Measurements from ENCODE around the gene ADAMTS17. TPM values are rescaled to one million over a fixed set of nuclear protein-coding genes. Genes with fewer than 3 reads are reported as not detected.

The ADAMTS17 gene
- total RNA-seq, 1 experiment from 2014 or later = 3.2 TPM

DNA sequence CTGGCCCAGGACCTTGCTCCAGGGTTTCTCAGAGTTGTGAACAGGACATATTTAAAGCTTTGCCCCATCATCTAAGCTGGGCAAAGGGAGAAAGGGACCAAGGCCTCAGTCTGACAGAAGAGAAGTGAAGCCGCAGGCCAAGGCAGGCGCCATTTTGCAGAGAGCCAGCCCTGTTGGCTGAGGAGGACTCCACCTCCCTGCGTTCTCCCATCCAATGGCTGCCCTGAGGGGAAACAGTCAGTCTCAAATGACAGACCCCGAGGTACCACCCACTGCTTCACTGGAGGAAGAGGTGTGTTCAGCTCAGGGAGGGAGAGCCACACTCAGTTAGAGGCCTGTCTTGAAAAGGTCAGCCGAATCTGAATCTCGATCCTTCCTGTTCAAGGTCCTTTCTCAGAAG lies 86.1 kb downstream of the ADAMTS17 start:
- Histone ChIP-seq H3K79me2 (ENCODE audit: low read depth) (no peaks in the 10 kb centered on the region), H3F3A (ENCODE audit: insufficient read depth, low read depth) (no peaks in the 10 kb centered on the region), H3K4me3 (no peak overlapping the region), H3K36me3 (ENCODE audit: low read depth) (no peaks in the 10 kb centered on the region), H3K4me2 (no peak overlapping the region), H3K27ac (no peak overlapping the region), H3K27me3 (ENCODE audit: insufficient read depth, low read depth) (no peaks in the 10 kb centered on the region), H3K9me3 (ENCODE audit: insufficient read depth, low read depth) (no peaks in the 10 kb centered on the region), H3K9me2 (ENCODE audit: insufficient read depth) (no peaks in the 10 kb centered on the region), H4K20me1 (ENCODE audit: insufficient read depth) (no peaks in the 10 kb centered on the region), H3K4me1 (replicated peaks; ENCODE audit: insufficient read depth) (no peaks in the 10 kb centered on the region), H2AFZ (no peak overlapping the region)
- TF ChIP-seq, protein P1, sequence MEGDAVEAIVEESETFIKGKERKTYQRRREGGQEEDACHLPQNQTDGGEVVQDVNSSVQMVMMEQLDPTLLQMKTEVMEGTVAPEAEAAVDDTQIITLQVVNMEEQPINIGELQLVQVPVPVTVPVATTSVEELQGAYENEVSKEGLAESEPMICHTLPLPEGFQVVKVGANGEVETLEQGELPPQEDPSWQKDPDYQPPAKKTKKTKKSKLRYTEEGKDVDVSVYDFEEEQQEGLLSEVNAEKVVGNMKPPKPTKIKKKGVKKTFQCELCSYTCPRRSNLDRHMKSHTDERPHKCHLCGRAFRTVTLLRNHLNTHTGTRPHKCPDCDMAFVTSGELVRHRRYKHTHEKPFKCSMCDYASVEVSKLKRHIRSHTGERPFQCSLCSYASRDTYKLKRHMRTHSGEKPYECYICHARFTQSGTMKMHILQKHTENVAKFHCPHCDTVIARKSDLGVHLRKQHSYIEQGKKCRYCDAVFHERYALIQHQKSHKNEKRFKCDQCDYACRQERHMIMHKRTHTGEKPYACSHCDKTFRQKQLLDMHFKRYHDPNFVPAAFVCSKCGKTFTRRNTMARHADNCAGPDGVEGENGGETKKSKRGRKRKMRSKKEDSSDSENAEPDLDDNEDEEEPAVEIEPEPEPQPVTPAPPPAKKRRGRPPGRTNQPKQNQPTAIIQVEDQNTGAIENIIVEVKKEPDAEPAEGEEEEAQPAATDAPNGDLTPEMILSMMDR (conservative IDR thresholded peaks at IDR 0.05) = no peak
- TF ChIP-seq EZH2 (IDR thresholded peaks at IDR 0.05; ENCODE audit: low read depth) = no peak
- ChIA-PET CTCF (no interaction called here), POLR2A (ENCODE audit: unreplicated experiment) (no interaction called here)
- BruUV-seq (replicated peaks) = no TSS peak
- DNase-seq = no peak
- intact Hi-C loops (cut with micrococcal nuclease; ENCODE audit: unreplicated experiment) = no loop called here

DNA sequence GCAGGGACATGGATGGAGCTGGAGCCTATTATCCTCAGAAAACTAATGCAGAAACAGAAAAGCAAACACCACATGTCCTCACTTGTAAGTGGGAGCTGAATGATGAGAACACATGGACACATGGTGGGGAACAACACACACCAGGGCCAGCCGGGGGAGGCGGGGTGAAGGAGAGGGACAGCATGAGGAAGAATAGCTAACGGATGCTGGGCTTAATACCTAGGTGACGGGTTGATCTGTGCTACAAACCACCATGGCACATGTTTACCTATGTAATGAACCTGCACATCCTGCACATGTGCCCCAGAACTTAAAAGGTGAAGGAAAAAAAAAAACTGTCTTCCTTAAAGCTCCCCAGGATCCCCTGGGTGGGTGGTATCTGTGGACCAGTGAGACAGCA lies 87.1 kb downstream of the ADAMTS17 start:
- H3K79me2 ChIP-seq (ENCODE audit: low read depth) = no peaks in the 10 kb centered on the region
- no peaks in the 10 kb centered on the region for H3K36me3 ChIP-seq (ENCODE audit: low read depth)
- intact Hi-C loops (cut with micrococcal nuclease; ENCODE audit: unreplicated experiment) = no loop called here
- TF ChIP-seq, protein P1 (conservative IDR thresholded peaks at IDR 0.05) = no peak
- no peak for TF ChIP-seq EZH2 (IDR thresholded peaks at IDR 0.05; ENCODE audit: low read depth)
- no peaks in the 10 kb centered on the region for H3K9me3 ChIP-seq (ENCODE audit: insufficient read depth, low read depth)
- ChIA-PET CTCF (no interaction called here), POLR2A (ENCODE audit: unreplicated experiment) (interaction anchor here (0.6 kb wide), 1 partner anchor 29 kb away, joined by 3 read pairs; no protein-coding TSS in a partner anchor)
- H3K4me3 ChIP-seq = no peak overlapping the region
- H4K20me1 ChIP-seq (ENCODE audit: insufficient read depth) = no peaks in the 10 kb centered on the region
- no peak overlapping the region for H3K4me2 ChIP-seq
- no peaks in the 10 kb centered on the region for H3K4me1 ChIP-seq (replicated peaks; ENCODE audit: insufficient read depth)
- no TSS peak for BruUV-seq (replicated peaks)
- H3K27me3 ChIP-seq (ENCODE audit: insufficient read depth, low read depth) = no peaks in the 10 kb centered on the region
- H3K27ac ChIP-seq = no peak overlapping the region
- no peaks in the 10 kb centered on the region for H3K9me2 ChIP-seq (ENCODE audit: insufficient read depth)
- H3F3A ChIP-seq (ENCODE audit: insufficient read depth, low read depth) = no peaks in the 10 kb centered on the region
- no peak overlapping the region for H2AFZ ChIP-seq
- no peak for DNase-seq

DNA sequence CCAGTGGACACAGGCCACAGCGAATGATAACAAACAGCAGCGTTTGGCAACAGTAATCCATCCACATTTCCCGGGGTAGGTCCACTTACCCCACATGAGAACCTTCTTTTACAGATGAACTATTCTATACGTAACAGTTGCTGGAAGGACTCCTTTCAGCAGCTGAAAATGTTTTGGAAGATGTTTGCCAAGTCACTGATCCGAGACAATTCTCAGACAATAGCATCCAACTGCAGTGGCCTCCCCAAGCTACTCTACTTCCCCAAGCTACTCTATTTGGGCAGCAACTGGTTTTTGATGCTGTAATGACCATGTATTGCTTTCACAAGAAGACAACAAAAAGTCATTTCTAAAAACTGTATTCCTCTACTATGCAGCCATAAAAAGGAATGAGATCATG lies 87.5 kb downstream of the ADAMTS17 start:
- Histone ChIP-seq H3K4me3 (no peak overlapping the region), H3K4me1 (replicated peaks; ENCODE audit: insufficient read depth) (no peaks in the 10 kb centered on the region), H3K79me2 (ENCODE audit: low read depth) (no peaks in the 10 kb centered on the region), H3K9me2 (ENCODE audit: insufficient read depth) (no peaks in the 10 kb centered on the region), H3F3A (ENCODE audit: insufficient read depth, low read depth) (no peaks in the 10 kb centered on the region), H3K27ac (no peak overlapping the region), H3K9me3 (ENCODE audit: insufficient read depth, low read depth) (no peaks in the 10 kb centered on the region), H3K27me3 (ENCODE audit: insufficient read depth, low read depth) (no peaks in the 10 kb centered on the region), H2AFZ (no peak overlapping the region), H3K36me3 (ENCODE audit: low read depth) (no peaks in the 10 kb centered on the region), H3K4me2 (no peak overlapping the region), H4K20me1 (ENCODE audit: insufficient read depth) (no peaks in the 10 kb centered on the region)
- no peak for TF ChIP-seq EZH2 (IDR thresholded peaks at IDR 0.05; ENCODE audit: low read depth)
- TF ChIP-seq, protein P1 (conservative IDR thresholded peaks at IDR 0.05) = no peak
- ChIA-PET CTCF (no interaction called here), POLR2A (ENCODE audit: unreplicated experiment) (interaction anchor here (0.6 kb wide), 1 partner anchor 29 kb away, joined by 3 read pairs; no protein-coding TSS in a partner anchor)
- intact Hi-C loops (cut with micrococcal nuclease; ENCODE audit: unreplicated experiment) = no loop called here
- DNase-seq = no peak
- no TSS peak for BruUV-seq (replicated peaks)
